Dermis microvascular lymphatic vessel endothelial cell (primary cell): ENCODE results near the gene MYL7. TPM values are rescaled to one million over a fixed set of nuclear protein-coding genes. Genes with fewer than 3 reads are reported as not detected.

Source experiments
- DNase-seq, 2 donors: peaks; one replicate each; pipeline versions ENCODE4 v3.0.0 to v3.0.0-alpha.2; 2010; ENCODE audit warnings: low read depth in 2 of 2
- total RNA-seq: library from RNA; depleted of rRNA; stranded (reverse); fragments of >200 nt; gene quantifications from 2 replicates; pipeline ENCODE4 v1.2.1, GENCODE V29; 2014

MYL7 gene
- total RNA-seq, 1 donor from 2014 or later: not detected

GRCh38 chr7:44101303-44101965 is 39.7 kb downstream of the MYL7 start:
- no peak for DNase-seq

- no peak for DNase-seq
Observed at GRCh38 chr7:44100458-44101302, 40.5 kb downstream of the MYL7 start.

- DNase-seq: no peak
Observed at GRCh38 chr7:44099669-44100068, 41.5 kb downstream of the MYL7 start.

GRCh38 chr7:44098092-44099068 is 42.8 kb downstream of the MYL7 start:
- DNase-seq: no peak

- DNase-seq: no peak
Observed at GRCh38 chr7:44097064-44097932, 43.8 kb downstream of the MYL7 start.

- no peak for DNase-seq
Observed at GRCh38 chr7:44096326-44096881, 44.7 kb downstream of the MYL7 start.

GRCh38 chr7:44095781-44096180 is 45.4 kb downstream of the MYL7 start:
- no peak for DNase-seq

- DNase-seq: no peak
Observed at GRCh38 chr7:44094883-44095592, 46.1 kb downstream of the MYL7 start.

- no peak for DNase-seq
Observed at GRCh38 chr7:44094365-44094764, 46.8 kb downstream of the MYL7 start.

- no peak for DNase-seq
Observed at GRCh38 chr7:44093102-44093641, 48.0 kb downstream of the MYL7 start.

Other genes starting within 250 kb of the MYL7 start
- gene URGCP, start 234.7 kb downstream of the MYL7 start, total RNA-seq: 19.6 and 24.7 TPM in 2 replicates
- gene UBE2D4, start 214.9 kb downstream of the MYL7 start, total RNA-seq: 3.9 and 6.1 TPM in 2 replicates
- not detected in 2 replicates for gene SPDYE1, start 143.4 kb downstream of the MYL7 start, total RNA-seq
- 92.4 and 114 TPM in 2 replicates for gene DBNL, start 96.6 kb downstream of the MYL7 start, total RNA-seq
- not detected in 2 replicates for gene PGAM2, start 75.8 kb downstream of the MYL7 start, total RNA-seq
- 5.8 and 8.2 TPM in 2 replicates for gene POLM, start 58.8 kb downstream of the MYL7 start, total RNA-seq
- gene AEBP1, start 37.0 kb downstream of the MYL7 start, total RNA-seq: 9.1 and 19.6 TPM in 2 replicates
- gene POLD2, start 17.8 kb downstream of the MYL7 start, total RNA-seq: 57.7 and 72.1 TPM in 2 replicates
- gene GCK, start 48.1 kb upstream of the MYL7 start, total RNA-seq: 0.26 and 0.38 TPM in 2 replicates
- 83.7 and 95.2 TPM in 2 replicates for gene YKT6, start 59.6 kb upstream of the MYL7 start, total RNA-seq
- 0.13 TPM in 2 replicates for gene CAMK2B, start 184.3 kb upstream of the MYL7 start, total RNA-seq